ENCODE results near the gene IGFN1.

IGFN1 gene

GRCh38 chr1:201261771-201262547 lies 71.3 kb downstream of the IGFN1 start:
- in situ Hi-C loops (cut with HindIII; ENCODE audit: low sequenced_read_pairs), result no loop called here

DNA sequence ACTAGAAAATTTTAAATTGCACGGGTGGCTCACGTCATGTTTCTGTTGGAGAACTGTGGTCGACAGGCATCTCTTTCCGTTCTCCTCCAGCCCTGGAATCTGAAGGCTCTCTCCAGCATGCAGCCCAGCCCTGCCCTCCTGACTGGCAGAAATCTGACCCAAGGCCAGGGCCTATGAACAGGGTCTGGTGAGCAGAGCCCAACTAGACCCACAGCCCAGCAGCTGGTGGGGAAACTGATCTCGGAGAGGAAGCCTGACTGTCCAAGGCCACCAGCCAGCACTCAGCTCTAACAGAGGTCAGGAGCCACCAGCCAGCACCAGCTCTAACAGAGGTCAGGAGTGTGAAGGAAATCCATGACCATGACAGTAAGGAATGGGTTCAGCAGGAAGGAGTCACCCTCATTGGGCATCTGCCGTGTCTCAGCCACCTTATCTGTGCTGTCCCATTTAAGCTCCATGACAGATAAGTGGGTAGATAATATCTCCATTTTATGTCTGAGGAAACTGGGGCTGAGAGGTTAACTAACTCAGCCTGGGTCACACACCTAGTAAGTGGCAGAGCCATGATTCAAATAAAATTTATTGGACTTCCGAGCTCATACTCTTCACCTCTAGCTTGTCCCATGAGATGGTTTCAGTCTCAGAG lies 72.5 kb downstream of the IGFN1 start:
- in situ Hi-C loops (cut with HindIII; ENCODE audit: low sequenced_read_pairs), result no loop called here

GRCh38 chr1:201264072-201264471 lies 73.4 kb downstream of the IGFN1 start:
- in situ Hi-C loops (cut with HindIII; ENCODE audit: low sequenced_read_pairs), result no loop called here

GRCh38 chr1:201264554-201264953 lies 73.9 kb downstream of the IGFN1 start:
- in situ Hi-C loops (cut with HindIII; ENCODE audit: low sequenced_read_pairs), result no loop called here

DNA sequence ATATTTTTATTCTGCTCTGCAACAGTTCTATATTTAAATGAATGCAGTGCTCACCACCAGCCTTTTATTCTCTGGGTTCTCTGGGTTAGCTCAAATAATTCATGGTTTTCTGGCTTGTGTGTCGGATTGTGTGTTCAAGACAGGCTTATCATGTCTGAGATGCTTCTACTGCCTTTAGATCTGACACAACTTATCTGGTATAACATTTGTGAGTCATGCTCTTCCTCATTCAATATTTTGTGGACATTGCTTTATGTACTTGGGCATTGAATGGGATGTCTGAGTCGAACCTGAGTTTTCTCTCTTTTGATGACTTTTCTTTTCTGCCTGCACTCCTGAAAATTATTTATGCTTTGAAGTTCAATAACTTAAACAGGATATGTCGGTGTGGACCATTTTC lies 75.1 kb downstream of the IGFN1 start:
- in situ Hi-C loops (cut with HindIII; ENCODE audit: low sequenced_read_pairs), result loop anchor here (5.0 kb wide), 2 partner anchors 83 to 92 kb away; no protein-coding TSS in a partner anchor

- in situ Hi-C loops (cut with HindIII; ENCODE audit: low sequenced_read_pairs), result loop anchor here (5.0 kb wide), 2 partner anchors 84 to 91 kb away; no protein-coding TSS in a partner anchor
Measured at GRCh38 chr1:201266276-201266675, 75.7 kb downstream of the IGFN1 start.

DNA sequence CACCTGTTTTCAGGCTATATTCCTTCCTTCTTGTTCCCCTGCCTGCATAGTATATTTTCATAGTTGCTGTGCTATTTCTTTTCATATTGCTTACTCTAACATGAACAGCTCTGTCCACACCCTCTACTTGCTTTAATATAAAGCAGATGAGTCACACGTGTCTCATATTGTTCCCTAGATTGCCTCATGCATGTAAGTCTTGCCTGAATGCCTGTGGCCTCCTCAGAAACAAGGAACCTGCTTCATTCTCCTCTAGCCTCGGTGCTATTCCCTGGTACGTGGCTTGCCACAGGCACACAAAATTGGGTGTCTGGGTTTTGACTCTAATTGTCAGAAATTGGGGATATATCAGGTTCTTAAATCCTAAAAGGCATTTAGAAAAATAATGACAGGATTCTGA lies 76.2 kb downstream of the IGFN1 start:
- in situ Hi-C loops (cut with HindIII; ENCODE audit: low sequenced_read_pairs), result loop anchor here (5.0 kb wide), 2 partner anchors 84 to 91 kb away; no protein-coding TSS in a partner anchor

DNA sequence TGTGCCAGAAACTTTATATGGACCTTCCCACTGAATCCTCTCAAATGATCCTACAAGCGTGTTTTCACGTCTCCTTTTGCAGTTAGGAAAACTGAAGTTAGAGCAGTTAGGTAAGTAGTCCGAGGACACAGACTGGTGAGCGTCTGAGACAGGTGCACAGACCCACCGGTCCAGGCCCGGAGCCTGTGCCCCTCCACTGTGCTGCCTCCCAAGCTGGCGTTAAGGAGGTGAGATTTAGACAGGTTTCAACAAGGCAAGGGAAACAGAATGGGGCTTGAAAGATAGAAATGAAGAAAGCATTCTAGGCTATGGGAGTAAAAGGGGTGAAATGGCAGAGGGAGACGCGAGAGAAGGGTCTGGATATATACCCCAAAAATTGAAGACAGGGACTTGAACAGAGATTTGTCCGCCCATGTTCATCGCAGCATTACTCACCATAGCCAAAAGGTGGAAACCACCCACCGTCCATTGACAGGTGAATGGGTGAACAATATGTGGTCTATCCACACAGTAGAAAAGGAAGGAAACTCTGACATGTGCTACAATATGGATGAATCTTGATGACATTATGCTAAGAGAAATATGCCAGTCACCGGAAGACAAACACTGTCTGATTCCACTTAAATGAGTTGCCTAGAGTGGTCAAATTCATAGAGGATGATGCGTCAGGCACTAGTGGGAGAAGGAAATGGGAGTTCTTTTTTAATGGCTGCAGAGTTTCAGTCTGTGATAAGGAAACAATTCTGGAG lies 77.0 kb downstream of the IGFN1 start:
- in situ Hi-C loops (cut with HindIII; ENCODE audit: low sequenced_read_pairs), result loop anchor here (5.0 kb wide), 2 partner anchors 85 to 90 kb away; no protein-coding TSS in a partner anchor

DNA sequence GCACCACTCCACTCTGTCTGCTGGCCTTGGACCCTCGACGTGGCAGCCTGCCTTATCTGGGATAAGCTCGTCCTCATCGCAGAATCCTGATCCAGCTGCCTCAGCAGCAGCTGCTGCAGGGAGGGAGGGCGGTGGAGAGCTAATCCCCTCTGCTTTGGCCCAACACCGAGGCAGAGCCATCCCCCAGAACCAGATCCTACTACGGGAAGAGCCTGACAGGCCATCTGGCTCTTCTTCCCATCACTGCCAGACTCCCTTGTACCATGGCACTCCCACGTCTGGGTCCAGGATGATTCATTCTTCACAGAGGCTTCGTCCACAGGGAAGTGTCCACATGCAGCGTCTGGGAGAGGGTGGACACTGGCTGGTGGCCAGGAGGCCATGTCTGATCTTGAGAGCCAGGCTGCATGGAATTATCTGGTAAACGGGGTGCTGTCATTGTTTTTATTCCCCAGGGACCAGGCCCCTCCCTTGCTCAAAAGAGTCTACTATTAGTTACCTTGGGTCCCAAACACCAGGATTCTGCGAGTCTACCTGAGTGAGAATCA lies 78.1 kb downstream of the IGFN1 start:
- in situ Hi-C loops (cut with HindIII; ENCODE audit: low sequenced_read_pairs), result loop anchor here (5.0 kb wide), 2 partner anchors 86 to 89 kb away; no protein-coding TSS in a partner anchor

DNA sequence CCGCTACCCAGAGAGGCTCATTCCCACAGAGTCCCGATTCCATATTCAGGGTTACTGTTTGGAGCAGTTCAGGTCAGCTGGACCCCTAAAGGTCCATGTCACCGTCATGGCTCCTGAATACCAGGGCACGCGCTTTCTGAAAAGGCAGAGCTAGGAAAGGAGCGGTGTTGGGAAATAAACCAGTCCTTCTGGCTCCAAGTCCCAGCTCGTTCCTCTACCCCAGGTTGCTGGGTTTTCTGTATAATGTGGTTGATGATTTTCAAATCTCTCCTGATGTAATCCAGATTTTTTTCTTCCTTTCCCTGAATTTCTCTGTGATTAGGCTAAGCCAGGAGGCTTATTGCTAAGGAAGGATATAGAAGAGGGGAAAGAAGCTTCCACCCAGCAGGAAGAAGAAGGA lies 78.7 kb downstream of the IGFN1 start:
- in situ Hi-C loops (cut with HindIII; ENCODE audit: low sequenced_read_pairs), result loop anchor here (5.0 kb wide), 2 partner anchors 87 to 88 kb away; no protein-coding TSS in a partner anchor

DNA sequence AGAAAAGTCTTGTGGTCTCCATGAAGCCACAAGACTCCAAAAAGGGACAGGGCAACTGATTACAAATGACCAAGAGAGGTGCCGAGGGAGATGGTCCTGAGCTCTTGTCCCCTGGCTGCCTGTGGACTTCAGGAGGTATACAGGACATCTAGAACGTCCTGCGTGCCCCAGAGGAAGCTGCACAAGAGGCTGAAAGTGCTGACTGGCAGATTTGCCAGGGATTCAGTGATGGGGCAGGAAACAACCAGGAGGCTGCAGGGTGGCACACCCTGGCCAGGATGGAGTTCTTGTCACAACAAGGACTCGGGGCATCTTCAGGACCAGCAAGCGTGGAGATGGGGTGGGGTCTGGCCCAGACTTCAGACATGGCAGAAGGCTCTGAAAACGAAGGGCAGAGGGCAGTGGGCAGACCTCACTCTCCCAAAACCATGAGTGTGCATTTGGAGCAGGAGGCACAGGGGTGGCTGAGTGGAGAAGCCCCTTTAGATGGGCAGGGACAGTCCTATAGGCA lies 79.3 kb downstream of the IGFN1 start:
- in situ Hi-C loops (cut with HindIII; ENCODE audit: low sequenced_read_pairs), result loop anchor here (5.0 kb wide), 2 partner anchors 87 to 88 kb away; no protein-coding TSS in a partner anchor

- in situ Hi-C loops (cut with HindIII; ENCODE audit: low sequenced_read_pairs), result no loop called here
Measured at GRCh38 chr1:201270616-201271390, 80.2 kb downstream of the IGFN1 start.

GRCh38 chr1:201272799-201273198 lies 82.2 kb downstream of the IGFN1 start:
- in situ Hi-C loops (cut with HindIII; ENCODE audit: low sequenced_read_pairs), result no loop called here

GRCh38 chr1:201274616-201275252 lies 84.1 kb downstream of the IGFN1 start:
- in situ Hi-C loops (cut with HindIII; ENCODE audit: low sequenced_read_pairs), result loop anchor here (5.0 kb wide), 2 partner anchors 47 to 103 kb away; partner anchors contain the start of gene TNNT2

DNA sequence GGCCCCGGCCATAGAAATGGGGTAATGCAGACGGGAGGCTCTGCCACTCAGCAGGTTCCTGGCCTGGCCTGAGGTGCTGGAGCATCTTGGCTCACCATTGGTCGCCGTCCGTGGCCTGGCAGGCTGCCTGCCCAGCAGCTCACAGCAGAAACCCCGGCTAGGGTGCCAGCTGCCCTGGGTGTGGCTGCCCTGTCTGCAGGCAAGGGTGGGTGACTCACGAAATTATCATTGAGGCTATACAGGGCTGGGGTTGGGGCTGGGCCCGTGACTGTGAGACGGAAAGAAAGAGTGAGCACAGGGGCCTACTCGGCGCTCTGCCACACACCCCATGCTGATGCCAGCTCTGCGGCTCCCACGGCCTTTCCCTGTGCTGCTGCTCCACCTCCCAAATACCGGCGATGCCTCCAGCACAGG lies 84.6 kb downstream of the IGFN1 start:
- in situ Hi-C loops (cut with HindIII; ENCODE audit: low sequenced_read_pairs), result loop anchor here (5.0 kb wide), 2 partner anchors 48 to 102 kb away; partner anchors contain the start of gene TNNT2

- in situ Hi-C loops (cut with HindIII; ENCODE audit: low sequenced_read_pairs), result loop anchor here (5.0 kb wide), 2 partner anchors 50 to 100 kb away; partner anchors contain the start of gene TNNT2
Measured at GRCh38 chr1:201276891-201277290, 86.3 kb downstream of the IGFN1 start.

GRCh38 chr1:201277441-201277840 lies 86.8 kb downstream of the IGFN1 start:
- in situ Hi-C loops (cut with HindIII; ENCODE audit: low sequenced_read_pairs), result loop anchor here (5.0 kb wide), 2 partner anchors 50 to 100 kb away; partner anchors contain the start of gene TNNT2
